HG03378 (cell line): ENCODE results near the gene SYNGR2.
"Not testable (repeated sequence)": the region's sequence is repeated elsewhere in the genome, so short reads cannot be mapped to it uniquely, and the experiment has no call there.

Experiments
- ATAC-seq: cut with Tn5 transposase; IDR thresholded peaks from one replicate; pipeline ENCODE4 v1.9.1; 2021; ENCODE audit warnings: mild to moderate bottlenecking, moderate library complexity; ENCODE audit not compliant: unreplicated experiment

SYNGR2 gene

DNA sequence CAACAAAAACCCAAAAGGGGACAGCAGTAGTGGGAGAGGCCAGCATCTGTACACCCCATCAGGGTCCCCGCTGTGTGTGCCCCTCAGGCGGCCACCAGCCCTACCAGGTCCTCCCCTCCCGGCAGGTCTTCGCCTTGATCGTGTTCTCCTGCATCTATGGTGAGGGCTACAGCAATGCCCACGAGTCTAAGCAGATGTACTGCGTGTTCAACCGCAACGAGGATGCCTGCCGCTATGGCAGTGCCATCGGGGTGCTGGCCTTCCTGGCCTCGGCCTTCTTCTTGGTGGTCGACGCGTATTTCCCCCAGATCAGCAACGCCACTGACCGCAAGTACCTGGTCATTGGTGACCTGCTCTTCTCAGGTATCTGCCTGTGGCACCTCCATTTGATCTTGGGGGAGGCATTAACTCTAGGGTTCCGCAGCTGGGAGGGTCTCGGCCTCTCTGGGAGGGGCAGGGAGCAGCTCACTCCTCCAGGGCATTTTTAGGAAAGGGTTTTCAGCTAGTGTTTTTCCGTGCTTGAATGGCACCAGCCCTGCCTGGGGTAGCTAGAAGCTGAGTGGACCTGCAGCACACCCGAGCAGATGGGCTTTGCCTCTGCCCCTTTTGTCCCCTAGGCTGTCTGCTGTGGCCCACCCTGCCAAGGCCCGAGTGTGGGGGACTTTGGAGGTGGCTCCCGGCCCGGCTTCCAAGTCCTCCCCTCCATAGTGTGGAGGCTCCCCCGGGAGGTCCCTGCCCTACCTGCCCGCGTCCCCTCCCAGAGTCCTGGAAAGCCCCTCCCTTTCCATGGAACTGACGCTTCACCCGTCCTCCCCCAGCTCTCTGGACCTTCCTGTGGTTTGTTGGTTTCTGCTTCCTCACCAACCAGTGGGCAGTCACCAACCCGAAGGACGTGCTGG is 2.6 kb downstream of the SYNGR2 start:
- no peak for ATAC-seq

DNA sequence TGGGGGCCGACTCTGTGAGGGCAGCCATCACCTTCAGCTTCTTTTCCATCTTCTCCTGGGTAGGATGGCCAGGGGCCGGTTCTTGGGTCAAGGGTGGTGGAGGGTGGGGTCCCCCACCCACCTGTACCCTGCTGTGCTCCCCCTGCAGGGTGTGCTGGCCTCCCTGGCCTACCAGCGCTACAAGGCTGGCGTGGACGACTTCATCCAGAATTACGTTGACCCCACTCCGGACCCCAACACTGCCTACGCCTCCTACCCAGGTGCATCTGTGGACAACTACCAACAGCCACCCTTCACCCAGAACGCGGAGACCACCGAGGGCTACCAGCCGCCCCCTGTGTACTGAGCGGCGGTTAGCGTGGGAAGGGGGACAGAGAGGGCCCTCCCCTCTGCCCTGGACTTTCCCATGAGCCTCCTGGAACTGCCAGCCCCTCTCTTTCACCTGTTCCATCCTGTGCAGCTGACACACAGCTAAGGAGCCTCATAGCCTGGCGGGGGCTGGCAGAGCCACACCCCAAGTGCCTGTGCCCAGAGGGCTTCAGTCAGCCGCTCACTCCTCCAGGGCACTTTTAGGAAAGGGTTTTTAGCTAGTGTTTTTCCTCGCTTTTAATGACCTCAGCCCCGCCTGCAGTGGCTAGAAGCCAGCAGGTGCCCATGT is 3.3 kb downstream of the SYNGR2 start:
- ATAC-seq, result not testable (repeated sequence)

DNA sequence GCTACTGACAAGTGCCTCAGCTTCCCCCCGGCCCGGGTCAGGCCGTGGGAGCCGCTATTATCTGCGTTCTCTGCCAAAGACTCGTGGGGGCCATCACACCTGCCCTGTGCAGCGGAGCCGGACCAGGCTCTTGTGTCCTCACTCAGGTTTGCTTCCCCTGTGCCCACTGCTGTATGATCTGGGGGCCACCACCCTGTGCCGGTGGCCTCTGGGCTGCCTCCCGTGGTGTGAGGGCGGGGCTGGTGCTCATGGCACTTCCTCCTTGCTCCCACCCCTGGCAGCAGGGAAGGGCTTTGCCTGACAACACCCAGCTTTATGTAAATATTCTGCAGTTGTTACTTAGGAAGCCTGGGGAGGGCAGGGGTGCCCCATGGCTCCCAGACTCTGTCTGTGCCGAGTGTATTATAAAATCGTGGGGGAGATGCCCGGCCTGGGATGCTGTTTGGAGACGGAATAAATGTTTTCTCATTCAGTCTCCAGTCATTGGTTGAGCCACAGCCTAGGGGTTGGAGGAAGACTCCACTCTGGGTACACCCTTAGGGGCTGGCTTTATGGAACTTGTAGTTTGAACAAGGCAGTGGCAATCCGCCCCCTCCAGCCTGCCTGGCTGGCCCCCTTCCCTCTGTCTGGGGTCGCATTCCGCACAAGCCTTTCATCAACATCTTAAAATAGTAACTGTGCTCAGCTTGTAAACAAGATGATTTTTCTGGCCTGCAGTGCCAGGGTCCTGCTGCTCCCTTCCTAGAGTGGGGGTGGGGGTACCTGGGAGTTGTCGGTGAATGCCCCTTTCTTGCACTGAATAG is 4.1 kb downstream of the SYNGR2 start:
- ATAC-seq, result no peak

DNA sequence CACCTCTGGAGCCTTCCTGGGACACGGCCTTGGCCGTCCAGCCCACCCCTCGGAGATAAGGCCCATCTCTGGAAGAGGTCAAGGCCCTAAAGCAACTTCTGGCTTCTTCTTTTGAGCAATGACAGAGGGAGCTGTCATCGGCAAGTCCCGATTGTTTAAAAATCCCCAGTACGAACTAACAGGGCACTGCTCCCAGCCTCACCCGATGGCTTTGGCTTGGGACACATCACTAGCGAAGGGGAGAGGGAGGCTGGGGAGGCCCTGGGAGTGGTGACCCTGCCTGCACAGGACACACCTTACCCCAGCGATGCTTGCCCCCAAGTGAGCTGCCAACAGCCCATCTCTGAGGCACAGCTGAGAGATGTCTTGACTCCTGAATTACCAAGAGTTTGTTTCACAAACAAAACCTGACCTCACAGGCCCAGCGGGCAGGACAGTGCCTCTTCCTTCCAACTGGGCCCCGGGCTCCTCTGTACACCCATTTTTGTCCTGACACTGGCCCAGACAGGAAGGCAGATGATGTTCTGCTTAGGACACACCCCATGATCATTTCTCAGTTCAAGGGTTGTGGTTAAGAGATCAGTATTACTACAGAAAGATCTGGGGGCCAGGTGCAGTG is 4.8 kb downstream of the SYNGR2 start:
- no peak for ATAC-seq

DNA sequence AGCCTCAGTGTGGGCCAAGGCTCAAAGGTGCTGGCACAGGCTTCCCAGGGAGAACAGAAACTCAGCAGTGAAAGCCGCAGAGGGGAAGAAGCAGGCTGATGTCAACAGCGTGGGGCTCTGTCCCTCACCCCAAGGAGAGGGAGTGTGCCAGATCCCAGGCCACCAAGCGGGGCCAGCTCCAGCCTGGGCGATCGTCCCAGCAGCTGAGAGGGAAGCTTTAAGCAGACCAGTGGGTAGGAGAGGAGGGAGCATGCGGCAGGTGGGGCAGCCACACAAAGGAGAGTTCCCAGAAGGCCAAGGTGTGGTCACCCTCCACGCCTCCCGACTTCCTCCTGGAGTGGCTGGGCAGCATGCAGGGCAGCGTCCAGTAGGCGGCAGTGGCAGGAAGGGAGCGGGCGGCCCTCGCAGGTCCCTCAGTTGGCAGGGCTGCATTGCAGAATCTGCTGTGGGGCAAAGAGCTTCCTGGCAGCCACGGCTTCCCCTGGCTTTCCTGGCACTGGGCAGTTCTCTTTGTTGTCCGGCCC is 6.0 kb downstream of the SYNGR2 start:
- no peak for ATAC-seq

DNA sequence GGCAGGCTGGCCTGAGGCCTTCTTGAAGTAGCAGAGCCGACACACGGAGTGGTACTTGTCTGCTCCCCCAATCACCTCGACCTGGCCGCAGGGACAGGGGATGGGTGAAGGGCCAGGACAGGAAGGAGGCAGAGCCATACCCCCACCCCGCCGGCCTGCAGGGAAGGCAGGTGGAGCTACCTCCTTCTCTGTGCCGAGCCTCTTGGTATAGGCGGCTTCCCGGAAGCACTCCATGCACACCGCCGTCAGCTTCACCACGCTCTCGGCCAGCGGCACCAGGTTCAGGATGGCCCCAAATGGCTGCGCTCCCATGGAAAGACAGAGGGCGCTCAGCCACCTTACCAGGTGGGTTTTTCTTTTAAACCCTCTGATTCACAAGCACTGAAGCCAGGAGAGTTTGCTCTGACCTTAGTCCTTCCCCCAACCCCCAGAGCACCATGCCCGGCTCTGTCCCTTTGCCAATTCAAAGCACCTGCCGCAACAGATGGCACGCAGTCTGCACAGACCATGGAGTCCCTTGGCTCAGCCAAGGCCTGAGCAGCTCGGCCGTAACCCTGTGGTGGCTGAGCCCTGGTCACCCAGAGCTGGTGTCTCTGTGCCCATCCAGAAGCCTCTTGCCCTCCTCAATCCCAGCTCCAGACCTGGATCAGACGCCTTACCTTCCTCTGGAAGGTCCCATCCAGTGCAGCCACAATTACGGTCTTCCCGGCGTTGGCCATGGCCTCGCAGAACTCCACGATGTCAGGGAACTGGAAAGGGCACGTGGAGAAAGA is 6.7 kb downstream of the SYNGR2 start:
- no peak for ATAC-seq

DNA sequence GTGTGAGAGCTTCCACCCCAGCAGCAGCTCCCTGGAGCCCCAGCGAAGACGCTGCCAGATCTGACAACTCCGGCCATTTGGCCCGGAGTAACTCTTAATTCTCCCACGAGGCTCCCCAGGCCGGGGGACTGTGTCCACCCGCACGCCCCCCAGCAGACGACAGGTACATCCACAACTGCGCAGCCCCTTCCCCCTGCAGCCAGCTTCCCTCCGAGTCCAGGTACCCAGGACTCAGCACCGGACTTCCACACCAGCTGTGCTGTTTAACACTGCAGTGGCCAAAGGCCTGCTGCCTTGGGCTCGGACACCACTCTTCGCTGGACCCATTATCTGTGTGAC is 7.2 kb downstream of the SYNGR2 start:
- ATAC-seq, result no peak

DNA sequence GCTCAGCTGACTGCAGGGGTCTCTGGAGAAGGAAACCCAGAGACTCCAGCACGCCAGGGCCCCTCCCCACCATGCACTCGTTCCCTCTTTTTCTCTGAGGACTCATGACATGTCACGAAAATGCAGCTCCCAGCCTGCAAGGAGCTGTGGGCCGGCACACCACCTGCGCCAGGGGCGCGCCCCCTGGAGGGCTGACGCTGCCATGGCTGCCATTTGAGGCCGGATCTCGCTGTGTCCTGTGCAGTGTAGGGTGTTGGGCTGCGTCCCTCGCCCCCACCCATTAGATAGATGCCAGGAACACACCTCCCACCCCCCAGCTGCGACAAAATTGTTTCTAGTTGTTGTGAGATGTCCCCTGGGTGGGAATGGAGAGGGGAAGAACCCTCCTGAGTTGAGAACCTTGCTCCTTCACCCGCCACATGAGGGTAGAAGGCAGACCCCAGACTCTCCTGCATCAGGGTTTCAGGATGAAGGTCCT is 8.2 kb downstream of the SYNGR2 start:
- no peak for ATAC-seq

DNA sequence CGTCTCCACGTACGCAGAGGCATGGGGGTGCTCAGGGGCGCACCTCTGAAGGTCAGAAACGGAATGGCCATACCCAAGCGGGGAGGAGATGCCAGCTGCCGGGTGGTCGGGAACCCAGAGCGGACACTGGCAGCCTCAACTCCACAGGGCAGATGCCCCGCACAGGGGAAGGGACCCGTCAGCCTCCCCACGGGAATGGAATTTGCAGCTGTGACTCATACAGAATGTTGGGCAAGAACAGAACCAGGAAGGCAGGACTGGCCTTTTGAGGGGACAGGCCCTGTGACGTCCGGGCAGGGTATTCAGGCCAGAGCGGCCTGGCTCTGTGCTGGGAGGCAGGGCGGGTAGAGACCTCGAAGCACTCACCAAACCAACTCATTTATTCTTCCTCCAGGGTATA is 11.0 kb downstream of the SYNGR2 start:
- no peak for ATAC-seq

DNA sequence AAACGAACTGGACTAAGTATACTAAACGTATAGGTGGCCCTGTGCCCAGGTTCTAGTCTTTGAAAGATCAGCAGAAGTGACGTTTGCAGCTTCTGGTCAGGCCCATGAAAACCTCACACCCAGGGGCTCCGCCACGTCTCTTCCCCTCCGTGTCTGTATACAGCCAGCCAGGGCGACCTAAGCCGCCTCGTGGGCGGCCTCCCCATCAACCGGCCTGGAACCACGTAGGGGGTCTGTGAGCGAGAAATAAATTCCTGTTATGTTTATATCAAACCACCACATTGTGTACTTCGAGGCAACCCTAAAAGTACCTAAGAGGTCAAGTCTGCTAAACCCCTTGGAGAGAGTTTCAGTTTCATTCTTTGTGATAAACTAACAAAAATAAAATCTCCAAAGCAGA is 11.7 kb downstream of the SYNGR2 start:
- no peak for ATAC-seq

DNA sequence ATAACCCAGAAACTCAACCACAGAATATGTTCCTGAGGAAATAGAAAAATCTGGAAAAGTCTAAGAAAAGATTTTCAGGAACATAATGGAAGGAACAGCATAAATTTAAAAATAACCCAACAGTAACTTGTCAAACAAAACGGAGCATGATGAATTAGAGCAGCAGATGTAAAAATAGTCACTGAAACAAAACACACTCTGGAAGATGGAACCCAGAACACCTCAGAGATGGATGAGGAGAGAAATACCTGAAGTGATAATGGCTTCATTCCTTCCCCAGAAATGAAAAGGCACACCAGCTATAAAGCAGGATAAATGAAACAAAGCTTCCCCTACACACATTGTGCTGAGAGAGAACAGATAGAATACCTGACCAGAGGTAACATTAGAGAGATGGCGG is 12.1 kb downstream of the SYNGR2 start:
- ATAC-seq, result no peak

DNA sequence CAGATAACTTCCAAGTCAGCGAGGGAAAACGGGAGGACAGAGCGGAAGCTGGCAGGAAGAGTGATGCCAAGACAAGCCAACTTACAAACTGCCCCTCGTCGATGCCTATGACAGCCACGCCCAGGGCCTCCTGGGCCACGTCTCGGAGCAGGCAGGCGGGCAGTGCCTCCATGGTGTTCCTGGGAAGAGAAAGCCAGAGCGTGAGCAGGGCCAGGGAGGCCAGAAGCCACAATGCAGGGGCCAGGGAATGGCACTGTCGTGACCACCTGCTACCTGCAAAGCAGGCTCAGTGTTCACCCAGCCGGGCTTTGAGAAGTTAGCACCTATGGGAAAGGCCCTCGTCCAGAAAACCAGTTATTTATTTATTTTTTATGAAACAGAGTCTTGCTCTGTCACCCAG is 14.1 kb downstream of the SYNGR2 start:
- no peak for ATAC-seq

DNA sequence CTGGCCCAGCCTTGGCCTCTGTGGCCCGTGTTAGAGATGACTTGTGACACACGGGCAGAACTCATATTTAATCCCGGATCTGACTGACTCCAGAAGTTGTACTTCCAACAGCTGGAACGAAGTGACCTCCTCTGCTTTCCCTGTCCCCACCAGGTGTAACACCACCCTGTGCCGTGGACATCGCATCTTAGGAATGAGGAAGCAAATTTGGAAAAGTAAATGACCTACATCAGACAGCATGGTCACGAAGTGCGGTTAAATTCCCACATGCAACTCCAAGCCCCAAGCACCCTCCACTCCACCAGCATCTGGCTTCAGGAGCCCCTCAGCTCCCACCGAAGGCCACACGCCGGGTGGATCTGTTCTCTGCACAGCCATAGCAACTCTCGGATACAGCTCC is 15.5 kb downstream of the SYNGR2 start:
- ATAC-seq, result no peak

DNA sequence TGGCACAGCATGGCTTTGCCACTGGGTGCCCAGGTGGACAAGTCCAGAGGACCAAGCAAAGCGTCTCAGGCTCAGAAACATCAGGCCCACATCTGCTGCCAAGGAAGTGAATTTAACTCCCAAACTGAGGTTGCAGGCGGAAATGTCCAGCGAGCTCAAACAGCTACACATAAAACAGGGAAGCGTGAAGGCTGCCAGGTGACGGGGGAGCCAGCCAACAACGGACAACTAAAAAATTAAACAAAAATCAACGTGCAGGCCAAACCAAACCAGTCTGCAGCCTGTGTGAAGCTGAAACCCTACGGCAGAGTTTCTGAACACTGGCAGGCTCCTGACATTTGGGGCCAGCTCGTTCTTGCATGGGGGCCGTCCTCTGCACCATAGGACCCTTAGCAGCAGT is 16.0 kb downstream of the SYNGR2 start:
- ATAC-seq, result no peak

DNA sequence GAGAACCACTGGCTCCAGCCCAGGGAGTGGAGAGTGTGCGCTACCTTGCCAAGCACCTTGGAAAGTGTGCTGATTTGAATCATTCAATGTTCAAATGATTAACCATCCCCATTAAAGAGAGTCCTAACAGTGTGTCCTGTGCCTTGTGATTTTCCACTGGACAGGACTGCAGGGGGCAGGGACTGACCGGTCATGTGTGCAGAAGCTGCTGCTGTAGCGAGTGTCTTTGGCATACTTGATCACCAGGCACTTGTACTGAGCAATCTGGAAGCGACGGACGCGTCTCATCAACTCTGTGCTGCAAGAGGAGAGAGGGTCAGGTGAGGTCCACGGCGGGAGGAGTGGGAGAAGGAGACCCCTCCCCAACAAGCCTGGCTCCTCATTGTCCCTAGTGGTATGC is 16.5 kb downstream of the SYNGR2 start:
- ATAC-seq, result no peak

DNA sequence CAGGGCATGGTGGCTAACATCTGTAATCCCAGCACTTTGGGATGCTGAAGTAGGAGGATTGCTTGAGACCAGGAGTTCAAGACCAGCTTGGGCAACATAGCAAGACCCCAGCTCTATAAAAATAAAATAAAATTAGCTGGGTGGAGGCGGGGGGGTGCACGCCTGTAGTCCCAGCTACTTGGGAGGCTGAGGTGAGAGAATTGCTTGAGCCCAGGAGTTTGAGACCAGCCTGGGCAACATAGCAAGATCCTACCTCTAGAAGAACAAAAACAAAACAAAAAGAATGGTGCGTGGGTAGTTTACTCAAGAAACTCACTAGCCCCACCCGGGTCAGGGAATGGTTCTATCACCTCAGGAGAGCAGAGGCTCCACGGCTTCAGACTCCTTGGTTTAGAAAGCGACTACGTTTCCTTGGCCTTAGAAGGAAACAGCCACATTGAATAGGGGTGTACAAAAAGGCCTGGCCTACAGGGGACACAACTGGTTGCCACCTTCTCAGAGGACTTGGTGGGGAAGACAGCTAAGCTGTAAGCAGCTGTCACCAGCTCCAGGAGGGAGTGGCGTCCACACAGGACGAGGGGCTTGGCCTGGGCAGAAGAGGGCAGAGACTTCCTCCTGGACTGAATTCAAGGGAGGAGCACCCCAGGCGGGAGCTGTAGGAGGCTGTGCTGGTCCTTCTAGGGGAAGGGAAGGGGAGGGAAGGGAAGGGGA is 17.8 kb downstream of the SYNGR2 start:
- no peak for ATAC-seq

DNA sequence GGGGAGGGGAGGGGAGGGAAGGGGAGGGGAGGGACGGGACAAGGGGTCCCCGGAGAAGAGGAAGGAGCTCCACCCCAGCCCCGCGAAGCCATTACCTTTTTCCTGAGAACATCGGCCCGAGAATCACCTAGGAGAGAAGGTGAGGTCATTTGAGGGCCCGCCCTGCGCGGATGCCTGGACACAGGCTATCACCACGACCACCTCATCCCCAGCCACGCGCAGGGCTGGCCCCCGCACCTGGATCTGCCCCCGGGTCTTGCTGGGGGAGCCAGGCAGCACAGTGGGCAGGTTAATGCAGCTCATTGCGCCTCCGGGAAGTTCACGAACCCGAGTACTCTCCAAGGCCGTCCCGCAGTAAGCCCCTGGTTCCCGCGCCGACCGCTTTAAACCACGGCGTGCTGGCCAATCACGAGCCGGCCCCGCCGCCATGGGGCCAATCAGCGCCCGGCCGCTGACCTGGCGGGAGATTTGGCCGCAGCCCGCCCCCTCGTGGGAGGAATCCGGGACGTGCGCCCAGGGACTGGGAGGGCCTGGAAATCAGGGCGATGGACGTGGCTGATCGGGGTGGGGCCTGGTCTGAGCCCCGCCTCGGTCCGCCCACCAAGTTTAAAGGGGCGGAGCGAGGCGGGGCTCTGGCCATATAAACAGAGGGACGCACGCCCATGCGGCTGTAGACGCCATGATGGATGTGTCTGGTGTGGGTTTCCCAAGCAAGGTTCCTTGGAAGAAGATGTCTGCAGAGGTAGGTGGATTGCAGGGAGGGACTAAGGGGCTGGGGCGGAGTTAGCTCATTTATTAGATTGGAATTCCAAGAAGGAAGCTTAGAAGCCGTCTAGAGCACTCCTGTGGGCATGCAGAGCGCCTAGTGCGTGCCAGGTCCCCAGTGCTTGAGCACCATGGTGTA is 18.6 kb downstream of the SYNGR2 start, which contains the start of the genes AFMID and TK1:
AFMID (plus strand) TSS at position 671 of the 904 bp plus-strand sequence; CDS start at position 680, 9 bp downstream.
TK1 (minus strand) TSS at position 361 of the 904 bp plus-strand sequence; CDS start at position 303, 58 bp downstream.
- ATAC-seq, result peak; percentile 67

DNA sequence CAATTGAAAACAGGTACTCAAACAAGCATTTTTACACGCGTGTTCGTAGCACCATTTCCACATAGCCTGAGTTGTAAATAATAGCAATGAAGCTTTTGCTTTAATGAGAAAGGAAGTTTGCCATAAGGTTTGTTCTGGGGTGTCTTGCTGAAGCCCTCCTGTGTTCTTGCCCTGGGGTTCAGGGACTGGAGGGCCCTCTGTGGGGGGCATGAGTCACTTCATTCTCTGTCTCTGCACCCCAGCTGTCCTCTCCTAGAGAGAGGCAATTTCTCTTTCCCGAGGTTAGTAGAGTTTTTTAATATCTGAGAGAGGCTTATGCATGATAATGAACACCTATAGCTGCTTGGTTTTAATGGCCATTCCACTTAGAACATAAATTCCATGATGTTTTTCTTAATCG is 28.3 kb downstream of the SYNGR2 start:
- ATAC-seq, result no peak
